WTC11 (cell line): Measurements from ENCODE around the gene KIT. TPM values are rescaled to one million over a fixed set of nuclear protein-coding genes. Genes with fewer than 3 reads are reported as not detected.

Source experiments
- ATAC-seq: fragments of 200-7000 bp; cut with Tn5 transposase; 2 replicates; pipeline ENCODE4 v1.10.0; 2021; ENCODE audit warnings: mild to moderate bottlenecking, moderate library complexity
- CTCF ChIA-PET: fragments of 300-600 bp; sonication (Branson Sonifier 250); formaldehyde crosslinking; loops from one replicate; lab custom pipeline; 2021; ENCODE audit warnings: antibody characterized with exemption; lab: Charles Lee
- POLR2A ChIA-PET: fragments of 350-600 bp; sonication (Branson Sonifier 250); formaldehyde crosslinking; loops from one replicate; lab custom pipeline; 2021; ENCODE audit warnings: antibody characterized with exemption; lab: Charles Lee
- DNase-seq: peaks from one replicate; pipeline ENCODE4 v3.0.0; 2021; ENCODE audit warnings: low spot score
- H3K27ac Mint-ChIP-seq: 2 replicates; pipeline ENCODE4 v1.8.0; 2021; ENCODE audit warnings: mixed read lengths
- H3K27me3 Mint-ChIP-seq: 2 replicates; pipeline ENCODE4 v1.8.0; 2021; ENCODE audit warnings: low read depth, mild to moderate bottlenecking, moderate library complexity, mixed read lengths
- H3K36me3 Mint-ChIP-seq: 2 replicates; pipeline ENCODE4 v1.8.0; 2021; ENCODE audit warnings: mixed read lengths
- H3K4me1 Mint-ChIP-seq: 2 replicates; pipeline ENCODE4 v1.8.0; 2022; ENCODE audit warnings: mixed read lengths
- H3K4me3 Mint-ChIP-seq: 2 replicates; pipeline ENCODE4 v1.8.0; 2021; ENCODE audit warnings: mild to moderate bottlenecking, moderate library complexity, mixed read lengths
- H3K9me3 Mint-ChIP-seq: 2 replicates; pipeline ENCODE4 v1.8.0; 2021; ENCODE audit warnings: mixed read lengths
- CBFB ChIP-seq: sonication (generic); formaldehyde crosslinking; IDR thresholded peaks from 2 replicates; pipeline ENCODE4 v1.8.1; 2022; ENCODE audit warnings: mild to moderate bottlenecking, low read depth, missing genetic modification reagents
- E2F5 ChIP-seq: sonication (generic); formaldehyde crosslinking; IDR thresholded peaks from 2 replicates; pipeline ENCODE4 v1.8.1; 2022; ENCODE audit warnings: mild to moderate bottlenecking, moderate library complexity, missing genetic modification reagents
- EMX1 ChIP-seq: fragments of 250-450 bp; sonication (Bioruptor Pico); IDR thresholded peaks from 2 replicates; pipeline ENCODE4 v1.8.0; 2021; ENCODE audit warnings: mild to moderate bottlenecking
- FOXK1 ChIP-seq: sonication (generic); formaldehyde crosslinking; IDR thresholded peaks from 2 replicates; pipeline ENCODE4 v1.8.0; 2022; ENCODE audit warnings: mild to moderate bottlenecking, moderate library complexity, missing genetic modification reagents
- FOXP1 ChIP-seq: sonication (generic); formaldehyde crosslinking; IDR thresholded peaks from 2 replicates; pipeline ENCODE4 v1.8.0; 2022; ENCODE audit warnings: missing genetic modification reagents, mild to moderate bottlenecking, moderate library complexity, borderline replicate concordance
- GRHL2 ChIP-seq: fragments of 250-450 bp; sonication (Bioruptor Pico); IDR thresholded peaks from 2 replicates; pipeline ENCODE4 v1.8.0; 2022; ENCODE audit warnings: mild to moderate bottlenecking, moderate library complexity; ENCODE audit not compliant: insufficient replicate concordance, severe bottlenecking
- HMGA2 ChIP-seq: fragments of 250-450 bp; sonication (Bioruptor Pico); IDR thresholded peaks from 2 replicates; pipeline ENCODE4 v1.4.0; 2021; ENCODE audit warnings: mild to moderate bottlenecking, moderate library complexity
- JAZF1 ChIP-seq: fragments of 250-450 bp; sonication (Bioruptor Pico); IDR thresholded peaks from 2 replicates; pipeline ENCODE4 v1.9.0; 2021; ENCODE audit warnings: moderate library complexity, mild to moderate bottlenecking, inconsistent platforms
- PREB ChIP-seq: sonication (generic); formaldehyde crosslinking; IDR thresholded peaks from 2 replicates; pipeline ENCODE4 v1.8.1; 2022; ENCODE audit warnings: mild to moderate bottlenecking, missing genetic modification reagents, moderate library complexity, borderline replicate concordance
- SMAD4 ChIP-seq: sonication (generic); formaldehyde crosslinking; IDR thresholded peaks from 2 replicates; pipeline ENCODE4 v1.8.0; 2022; ENCODE audit warnings: mild to moderate bottlenecking, missing genetic modification reagents
- TP53 ChIP-seq: sonication (generic); formaldehyde crosslinking; IDR thresholded peaks from 2 replicates; pipeline ENCODE4 v1.8.1; 2023; ENCODE audit warnings: mild to moderate bottlenecking, missing genetic modification reagents
- USF2 ChIP-seq: sonication (generic); formaldehyde crosslinking; IDR thresholded peaks from 2 replicates; pipeline ENCODE4 v1.8.1; 2023; ENCODE audit warnings: mild to moderate bottlenecking, missing genetic modification reagents, moderate library complexity
- ZNF219 ChIP-seq: sonication (generic); formaldehyde crosslinking; IDR thresholded peaks from 2 replicates; pipeline ENCODE4 v1.8.0; 2023; ENCODE audit warnings: missing genetic modification reagents, mild to moderate bottlenecking, borderline replicate concordance
- ZNF263 ChIP-seq: sonication (generic); formaldehyde crosslinking; IDR thresholded peaks from 2 replicates; pipeline ENCODE4 v1.8.1; 2022; ENCODE audit warnings: low read depth, mild to moderate bottlenecking, moderate library complexity, missing genetic modification reagents
- ZNF423 ChIP-seq: fragments of 250-450 bp; sonication (Bioruptor Pico); IDR thresholded peaks from 2 replicates; pipeline ENCODE4 v2.1.2; 2022; ENCODE audit warnings: mild to moderate bottlenecking, moderate library complexity
- ZNF671 ChIP-seq: fragments of 250-450 bp; sonication (Bioruptor Pico); IDR thresholded peaks from 2 replicates; pipeline ENCODE4 v1.8.0; 2021; ENCODE audit warnings: mild to moderate bottlenecking
- total RNA-seq: library from RNA; stranded (reverse); gene quantifications from 3 replicates; pipeline ENCODE4 v1.2.3, GENCODE V29; 2021
- TF ChIP-seq, protein P1 (sequence below): sonication (generic); formaldehyde crosslinking; IDR thresholded peaks from 2 replicates; pipeline ENCODE4 v1.8.1; 2023; ENCODE audit warnings: mild to moderate bottlenecking, missing genetic modification reagents
- TF ChIP-seq, protein P2 (sequence below): fragments of 250-450 bp; sonication (Bioruptor Pico); IDR thresholded peaks from 2 replicates; pipeline ENCODE4 v1.9.0; 2021; ENCODE audit warnings: mild to moderate bottlenecking, borderline replicate concordance
- TF ChIP-seq, protein P3 (sequence below): sonication (generic); formaldehyde crosslinking; IDR thresholded peaks from 2 replicates; pipeline ENCODE4 v1.8.0; 2022; ENCODE audit warnings: mild to moderate bottlenecking, missing genetic modification reagents

The KIT gene
- total RNA-seq, 1 experiment from 2014 or later, result 23.3 TPM

- TF ChIP-seq, protein P1, sequence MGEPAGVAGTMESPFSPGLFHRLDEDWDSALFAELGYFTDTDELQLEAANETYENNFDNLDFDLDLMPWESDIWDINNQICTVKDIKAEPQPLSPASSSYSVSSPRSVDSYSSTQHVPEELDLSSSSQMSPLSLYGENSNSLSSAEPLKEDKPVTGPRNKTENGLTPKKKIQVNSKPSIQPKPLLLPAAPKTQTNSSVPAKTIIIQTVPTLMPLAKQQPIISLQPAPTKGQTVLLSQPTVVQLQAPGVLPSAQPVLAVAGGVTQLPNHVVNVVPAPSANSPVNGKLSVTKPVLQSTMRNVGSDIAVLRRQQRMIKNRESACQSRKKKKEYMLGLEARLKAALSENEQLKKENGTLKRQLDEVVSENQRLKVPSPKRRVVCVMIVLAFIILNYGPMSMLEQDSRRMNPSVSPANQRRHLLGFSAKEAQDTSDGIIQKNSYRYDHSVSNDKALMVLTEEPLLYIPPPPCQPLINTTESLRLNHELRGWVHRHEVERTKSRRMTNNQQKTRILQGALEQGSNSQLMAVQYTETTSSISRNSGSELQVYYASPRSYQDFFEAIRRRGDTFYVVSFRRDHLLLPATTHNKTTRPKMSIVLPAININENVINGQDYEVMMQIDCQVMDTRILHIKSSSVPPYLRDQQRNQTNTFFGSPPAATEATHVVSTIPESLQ, result no peak
- TF ChIP-seq JAZF1 (CRISPR knock-in tag), result no peak
Measured at GRCh38 chr4:54662901-54663585, 5.3 kb downstream of the KIT start (continued).

- Mint-ChIP-seq H3K4me1 (peaks cover 62% of the 10 kb centered on the region), H3K27me3 (peaks cover 23% of the 10 kb centered on the region), H3K27ac (no peak overlapping the region)
- no peak for ATAC-seq
- ChIA-PET POLR2A (no interaction called here), CTCF (no interaction called here)
- DNase-seq, result no peak
- TF ChIP-seq E2F5 (CRISPR knock-in tag) (no peak), HMGA2 (CRISPR knock-in tag) (no peak), GRHL2 (CRISPR knock-in tag) (no peak), ZNF671 (CRISPR knock-in tag) (no peak), CBFB (no peak), TP53 (CRISPR knock-in tag) (no peak), ZNF263 (no peak), ZNF423 (CRISPR knock-in tag) (no peak), PREB (CRISPR knock-in tag) (no peak), EMX1 (no peak), USF2 (no peak), ZNF219 (CRISPR knock-in tag) (no peak), SMAD4 (CRISPR knock-in tag) (no peak), FOXP1 (CRISPR knock-in tag) (no peak), JAZF1 (CRISPR knock-in tag) (no peak), FOXK1 (CRISPR knock-in tag) (no peak)
- TF ChIP-seq, protein P2, sequence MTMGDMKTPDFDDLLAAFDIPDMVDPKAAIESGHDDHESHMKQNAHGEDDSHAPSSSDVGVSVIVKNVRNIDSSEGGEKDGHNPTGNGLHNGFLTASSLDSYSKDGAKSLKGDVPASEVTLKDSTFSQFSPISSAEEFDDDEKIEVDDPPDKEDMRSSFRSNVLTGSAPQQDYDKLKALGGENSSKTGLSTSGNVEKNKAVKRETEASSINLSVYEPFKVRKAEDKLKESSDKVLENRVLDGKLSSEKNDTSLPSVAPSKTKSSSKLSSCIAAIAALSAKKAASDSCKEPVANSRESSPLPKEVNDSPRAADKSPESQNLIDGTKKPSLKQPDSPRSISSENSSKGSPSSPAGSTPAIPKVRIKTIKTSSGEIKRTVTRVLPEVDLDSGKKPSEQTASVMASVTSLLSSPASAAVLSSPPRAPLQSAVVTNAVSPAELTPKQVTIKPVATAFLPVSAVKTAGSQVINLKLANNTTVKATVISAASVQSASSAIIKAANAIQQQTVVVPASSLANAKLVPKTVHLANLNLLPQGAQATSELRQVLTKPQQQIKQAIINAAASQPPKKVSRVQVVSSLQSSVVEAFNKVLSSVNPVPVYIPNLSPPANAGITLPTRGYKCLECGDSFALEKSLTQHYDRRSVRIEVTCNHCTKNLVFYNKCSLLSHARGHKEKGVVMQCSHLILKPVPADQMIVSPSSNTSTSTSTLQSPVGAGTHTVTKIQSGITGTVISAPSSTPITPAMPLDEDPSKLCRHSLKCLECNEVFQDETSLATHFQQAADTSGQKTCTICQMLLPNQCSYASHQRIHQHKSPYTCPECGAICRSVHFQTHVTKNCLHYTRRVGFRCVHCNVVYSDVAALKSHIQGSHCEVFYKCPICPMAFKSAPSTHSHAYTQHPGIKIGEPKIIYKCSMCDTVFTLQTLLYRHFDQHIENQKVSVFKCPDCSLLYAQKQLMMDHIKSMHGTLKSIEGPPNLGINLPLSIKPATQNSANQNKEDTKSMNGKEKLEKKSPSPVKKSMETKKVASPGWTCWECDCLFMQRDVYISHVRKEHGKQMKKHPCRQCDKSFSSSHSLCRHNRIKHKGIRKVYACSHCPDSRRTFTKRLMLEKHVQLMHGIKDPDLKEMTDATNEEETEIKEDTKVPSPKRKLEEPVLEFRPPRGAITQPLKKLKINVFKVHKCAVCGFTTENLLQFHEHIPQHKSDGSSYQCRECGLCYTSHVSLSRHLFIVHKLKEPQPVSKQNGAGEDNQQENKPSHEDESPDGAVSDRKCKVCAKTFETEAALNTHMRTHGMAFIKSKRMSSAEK (CRISPR knock-in tag), result no peak
- TF ChIP-seq, protein P3, sequence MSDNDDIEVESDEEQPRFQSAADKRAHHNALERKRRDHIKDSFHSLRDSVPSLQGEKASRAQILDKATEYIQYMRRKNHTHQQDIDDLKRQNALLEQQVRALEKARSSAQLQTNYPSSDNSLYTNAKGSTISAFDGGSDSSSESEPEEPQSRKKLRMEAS, result no peak
- TF ChIP-seq, all 79 proteins: peak for 0
- Mint-ChIP-seq H3K4me3 (no peak overlapping the region), H3K9me3 (no peaks in the 10 kb centered on the region), H3K36me3 (no peaks in the 10 kb centered on the region)
Measured at GRCh38 chr4:54664400-54664799, 6.6 kb downstream of the KIT start.
